Muscle layer of duodenum (tissue), 2 donors: ENCODE measurements around the gene TMEM164.

Experiments used
- H3K27ac ChIP-seq: one replicate; pipeline ENCODE4 v1.7.0; 2013; ENCODE audit warnings: mild to moderate bottlenecking, low read length
- H3K27me3 ChIP-seq: one replicate; pipeline ENCODE4 v1.7.0; 2013; ENCODE audit warnings: low read depth, mild to moderate bottlenecking, control low read depth, low read length
- H3K36me3 ChIP-seq, 2 donors: one replicate each; pipeline ENCODE4 v1.7.0; 2013; ENCODE audit warnings: low read length in 2 of 2, control low read depth in 1 of 2, mild to moderate bottlenecking in 1 of 2; ENCODE audit not compliant: insufficient read depth in 2 of 2, control insufficient read depth in 1 of 2
- H3K4me1 ChIP-seq, 2 donors: one replicate each; pipeline ENCODE4 v1.7.0; 2013; ENCODE audit warnings: low read length in 2 of 2, mild to moderate bottlenecking in 2 of 2, control low read depth in 1 of 2, moderate library complexity in 1 of 2; ENCODE audit not compliant: insufficient read depth in 2 of 2, control insufficient read depth in 1 of 2
- H3K4me3 ChIP-seq, 2 donors: one replicate each; pipeline ENCODE4 v1.7.0; 2013; ENCODE audit warnings: low read length in 2 of 2, low read depth in 1 of 2, mild to moderate bottlenecking in 1 of 2
- H3K9me3 ChIP-seq, 2 donors: one replicate each; pipeline ENCODE4 v1.7.0; 2013; ENCODE audit warnings: low read length in 2 of 2, control low read depth in 1 of 2, mild to moderate bottlenecking in 1 of 2; ENCODE audit not compliant: control insufficient read depth in 1 of 2
- donor health status: healthy.

TMEM164 gene

GRCh38 chrX:110043506-110043905, 40.6 kb downstream of the TMEM164 start:
- peaks cover 0 to 9% of the 10 kb centered on the region in 2 donors for H3K4me1 ChIP-seq
- H3K9me3 ChIP-seq, result no peaks in the 10 kb centered on the region
- no peaks in the 10 kb centered on the region for H3K27me3 ChIP-seq
- H3K36me3 ChIP-seq, result no peaks in the 10 kb centered on the region
- no peak overlapping the region for H3K4me3 ChIP-seq
- no peak overlapping the region for H3K27ac ChIP-seq

DNA sequence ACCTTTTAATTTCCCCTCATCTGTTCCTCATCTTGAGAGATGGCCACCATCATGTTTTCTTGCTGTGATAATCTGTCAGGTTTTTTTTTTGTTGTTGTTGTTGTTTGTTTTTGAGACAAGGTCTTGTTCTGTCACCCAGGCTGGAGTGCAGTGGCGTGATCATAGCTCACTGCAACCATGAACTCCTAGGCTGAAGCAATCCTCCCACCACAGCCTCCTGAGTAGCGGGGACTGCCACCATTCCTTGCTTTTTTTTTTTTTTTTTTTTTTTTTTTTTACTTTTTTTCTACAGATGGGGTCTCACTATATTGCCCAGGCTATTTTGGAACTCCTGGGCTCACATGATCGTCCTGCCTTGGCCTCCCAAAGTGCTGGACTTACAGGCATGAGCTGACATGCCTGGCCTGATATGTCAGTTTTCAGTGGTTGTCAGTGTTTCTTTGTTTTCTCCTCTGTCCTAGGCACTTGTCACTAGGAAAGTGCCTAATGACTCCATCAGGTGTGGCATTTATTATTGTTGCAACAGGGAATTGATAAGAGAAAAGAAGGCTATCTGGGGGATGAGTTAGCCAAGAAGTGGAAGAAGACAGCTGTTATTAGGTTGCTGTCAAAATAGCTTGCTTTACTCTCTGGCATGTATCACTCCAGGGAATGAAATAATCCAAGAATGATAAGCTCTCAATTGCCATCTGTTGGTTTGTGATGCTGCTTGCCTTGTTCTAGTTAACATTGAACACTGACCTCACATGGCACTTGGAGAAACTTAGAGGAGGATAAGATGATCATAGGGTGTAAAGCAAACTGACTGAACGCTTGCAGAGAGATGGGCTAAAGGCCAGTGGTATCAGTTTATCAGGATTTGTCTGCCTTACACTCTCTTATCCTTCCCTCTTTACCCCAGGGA, 41.7 kb downstream of the TMEM164 start:
- Histone ChIP-seq H3K27ac (no peak overlapping the region), H3K27me3 (no peaks in the 10 kb centered on the region), H3K9me3 (no peaks in the 10 kb centered on the region)

GRCh38 chrX:110045421-110045820, 42.5 kb downstream of the TMEM164 start:
- no peak overlapping the region for H3K27ac ChIP-seq
- H3K4me1 ChIP-seq, result peaks cover 0 to 6% of the 10 kb centered on the region in 2 donors
- no peak overlapping the region for H3K4me3 ChIP-seq
- peaks cover 0 to 3% of the 10 kb centered on the region in 2 donors for H3K36me3 ChIP-seq
- H3K27me3 ChIP-seq, result no peaks in the 10 kb centered on the region
- H3K9me3 ChIP-seq, result no peaks in the 10 kb centered on the region

More for the DNA sequence above, 41.7 kb downstream of the TMEM164 start:
- Histone ChIP-seq H3K4me1 (peaks cover 0 to 6% of the 10 kb centered on the region in 2 donors), H3K4me3 (no peak overlapping the region), H3K36me3 (no peaks in the 10 kb centered on the region)

GRCh38 chrX:110046001-110046400, 43.1 kb downstream of the TMEM164 start:
- H3K27ac ChIP-seq, result no peak overlapping the region
- no peaks in the 10 kb centered on the region for H3K27me3 ChIP-seq
- no peak overlapping the region for H3K4me3 ChIP-seq
- peaks cover 0 to 3% of the 10 kb centered on the region in 2 donors for H3K36me3 ChIP-seq
- no peaks in the 10 kb centered on the region for H3K9me3 ChIP-seq
- peaks cover 0 to 6% of the 10 kb centered on the region in 2 donors for H3K4me1 ChIP-seq

GRCh38 chrX:110046971-110047370, 44.1 kb downstream of the TMEM164 start:
- peaks cover 0 to 3% of the 10 kb centered on the region in 2 donors for H3K36me3 ChIP-seq
- no peak overlapping the region for H3K4me3 ChIP-seq
- no peaks in the 10 kb centered on the region for H3K27me3 ChIP-seq
- peaks cover 0 to 6% of the 10 kb centered on the region in 2 donors for H3K4me1 ChIP-seq
- H3K27ac ChIP-seq, result no peak overlapping the region
- H3K9me3 ChIP-seq, result no peaks in the 10 kb centered on the region

GRCh38 chrX:110049096-110049495, 46.2 kb downstream of the TMEM164 start:
- Histone ChIP-seq H3K27me3 (no peaks in the 10 kb centered on the region), H3K36me3 (peaks cover 0 to 3% of the 10 kb centered on the region in 2 donors), H3K27ac (no peak overlapping the region), H3K9me3 (no peaks in the 10 kb centered on the region), H3K4me3 (no peak overlapping the region), H3K4me1 (peaks cover 0 to 6% of the 10 kb centered on the region in 2 donors)

- H3K4me3 ChIP-seq, result no peak overlapping the region
- no peak overlapping the region for H3K27ac ChIP-seq
- peaks cover 0 to 3% of the 10 kb centered on the region in 2 donors for H3K36me3 ChIP-seq
- H3K4me1 ChIP-seq, result peaks cover 0 to 2% of the 10 kb centered on the region in 2 donors
- no peaks in the 10 kb centered on the region for H3K27me3 ChIP-seq
- no peaks in the 10 kb centered on the region for H3K9me3 ChIP-seq
Measured at GRCh38 chrX:110050386-110050785, 47.5 kb downstream of the TMEM164 start.

DNA sequence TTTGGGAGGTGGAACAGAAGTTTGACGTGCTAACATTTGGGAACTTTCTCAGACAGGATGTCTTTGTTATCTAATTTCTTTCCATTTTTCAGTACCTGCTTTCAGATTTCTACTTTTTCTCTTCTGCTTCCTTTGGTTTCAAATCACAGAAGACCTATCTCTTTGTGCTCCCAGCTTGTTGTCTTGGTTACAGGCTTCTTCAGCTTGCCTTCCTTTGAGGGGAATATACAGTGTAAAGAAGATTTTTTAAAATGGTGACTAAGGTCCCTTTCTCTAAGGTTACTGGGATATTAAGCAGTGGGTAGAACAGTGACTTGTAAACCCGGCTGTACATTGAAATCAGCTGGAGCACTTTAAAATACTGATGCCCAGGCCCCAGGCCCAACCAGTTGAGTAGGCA, 48.0 kb downstream of the TMEM164 start:
- no peak overlapping the region for H3K4me3 ChIP-seq
- peaks cover 0 to 3% of the 10 kb centered on the region in 2 donors for H3K36me3 ChIP-seq
- H3K27ac ChIP-seq, result no peak overlapping the region
- H3K4me1 ChIP-seq, result peaks cover 0 to 2% of the 10 kb centered on the region in 2 donors
- H3K27me3 ChIP-seq, result no peaks in the 10 kb centered on the region
- no peaks in the 10 kb centered on the region for H3K9me3 ChIP-seq

DNA sequence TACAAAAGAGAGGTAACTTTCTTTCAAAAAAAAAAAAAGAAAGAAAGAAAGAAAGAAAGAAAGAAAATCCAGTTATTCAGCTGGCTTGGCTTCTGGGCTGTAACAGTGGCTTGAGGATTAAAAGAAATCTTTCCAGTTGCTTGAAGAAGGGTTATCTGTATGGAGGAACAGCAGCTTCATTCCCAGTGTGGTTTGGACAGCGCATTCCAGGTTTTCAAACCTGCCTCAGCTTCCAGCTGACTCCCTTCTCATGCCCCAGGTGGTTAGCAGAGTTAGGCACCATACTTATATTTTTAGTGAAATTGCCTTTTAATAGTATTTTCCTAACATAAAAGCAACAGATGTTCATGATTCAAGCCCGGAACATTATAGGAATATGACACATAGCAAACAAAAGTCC, 48.6 kb downstream of the TMEM164 start:
- no peak overlapping the region for H3K4me3 ChIP-seq
- peaks cover 0 to 2% of the 10 kb centered on the region in 2 donors for H3K4me1 ChIP-seq
- no peak overlapping the region for H3K27ac ChIP-seq
- no peaks in the 10 kb centered on the region for H3K27me3 ChIP-seq
- H3K36me3 ChIP-seq, result peaks cover 0 to 3% of the 10 kb centered on the region in 2 donors
- no peaks in the 10 kb centered on the region for H3K9me3 ChIP-seq

DNA sequence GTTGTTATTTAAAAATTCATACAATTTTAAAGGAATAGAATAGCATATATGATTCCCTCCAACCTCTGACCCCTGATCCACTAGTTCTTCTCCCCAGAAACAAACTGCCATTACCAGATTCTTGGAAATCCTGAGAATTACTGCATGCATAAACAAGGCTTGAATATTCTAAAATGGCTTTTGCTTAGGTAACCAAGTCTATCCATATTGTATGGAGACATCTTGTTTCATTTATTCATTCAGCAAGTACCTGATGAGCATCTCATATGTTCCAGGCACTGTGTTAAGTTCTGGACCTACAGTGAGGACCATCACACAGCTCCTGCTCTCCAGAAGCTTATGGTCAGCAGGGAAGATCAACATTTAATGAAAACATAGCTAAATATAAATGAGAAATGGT, 49.4 kb downstream of the TMEM164 start:
- no peak overlapping the region for H3K27ac ChIP-seq
- no peaks in the 10 kb centered on the region for H3K4me1 ChIP-seq
- no peaks in the 10 kb centered on the region for H3K9me3 ChIP-seq
- no peak overlapping the region for H3K4me3 ChIP-seq
- H3K36me3 ChIP-seq, result peaks cover 0 to 3% of the 10 kb centered on the region in 2 donors
- no peaks in the 10 kb centered on the region for H3K27me3 ChIP-seq

DNA sequence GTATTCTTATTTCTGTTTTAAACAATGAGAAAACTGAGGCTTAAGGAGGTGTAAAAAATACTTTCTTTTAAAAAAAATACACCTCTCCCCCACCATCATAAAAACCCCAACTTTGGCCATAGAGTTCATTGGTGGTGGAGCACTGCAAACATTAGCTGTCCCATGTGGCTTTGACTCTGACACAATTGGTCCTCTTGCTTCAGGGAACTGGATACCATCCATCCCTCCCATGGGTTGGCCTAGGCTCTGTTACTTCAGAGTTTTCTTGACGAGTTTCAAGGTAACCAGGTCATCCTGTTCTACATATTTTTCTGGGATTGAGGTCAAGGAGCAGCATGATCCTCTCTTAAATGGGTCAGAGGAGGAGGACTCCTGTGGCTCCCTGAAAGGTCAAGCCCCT, 50.5 kb downstream of the TMEM164 start:
- H3K4me1 ChIP-seq, result no peaks in the 10 kb centered on the region
- no peaks in the 10 kb centered on the region for H3K9me3 ChIP-seq
- no peak overlapping the region for H3K27ac ChIP-seq
- H3K27me3 ChIP-seq, result no peaks in the 10 kb centered on the region
- H3K4me3 ChIP-seq, result no peak overlapping the region
- peaks cover 0 to 3% of the 10 kb centered on the region in 2 donors for H3K36me3 ChIP-seq
